SK-N-MC (cell line): ENCODE data around the gene TARS1.

Experiments
- EZH2 ChIP-seq: fragments of 200-600 bp; sonication (generic); IDR thresholded peaks from one replicate; pipeline ENCODE4 v1.6.1; 2017; ENCODE audit warnings: antibody characterized with exemption
- FOXP2 ChIP-seq: optimal IDR thresholded peaks from 2 replicates; pipeline ENCODE3; 2011; ENCODE audit warnings: mild to moderate bottlenecking, moderate library complexity; ENCODE audit not compliant: insufficient read depth; ENCODE audit errors: extremely low read length, control extremely low read depth
- POLR2AphosphoS5 ChIP-seq: IDR thresholded peaks from 2 replicates; pipeline ENCODE4 v1.6.1; 2012; ENCODE audit warnings: mild to moderate bottlenecking, low read depth, low read length, borderline replicate concordance

DNA sequence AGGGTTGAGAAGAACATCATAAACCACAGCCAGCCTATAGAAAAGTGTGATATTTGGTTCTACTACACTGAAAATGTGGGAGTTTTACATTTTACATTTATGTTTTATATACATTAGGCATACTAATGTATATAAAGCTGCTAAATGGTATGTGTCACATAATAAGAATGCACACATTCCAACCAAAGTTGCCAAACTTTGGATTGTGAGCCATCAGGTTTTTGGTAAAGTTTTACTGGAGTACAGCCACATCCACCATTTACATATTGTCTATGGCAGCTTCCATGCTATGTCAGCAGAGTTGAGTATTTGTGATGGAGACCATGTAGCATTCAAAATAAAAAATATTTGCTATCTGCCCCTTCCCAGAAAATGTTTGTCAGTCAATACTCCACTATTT lies 23.1 kb upstream of the TARS1 start:
- TF ChIP-seq EZH2 (no peak), POLR2AphosphoS5 (no peak), FOXP2 (no peak)
